HG02970 (cell line): ENCODE results near the gene PHLPP1.

ENCODE experiments used
- ATAC-seq: cut with Tn5 transposase; IDR thresholded peaks from one replicate; pipeline ENCODE4 v1.9.1; 2021; ENCODE audit warnings: mild to moderate bottlenecking, moderate library complexity, moderate number of reproducible peaks; ENCODE audit not compliant: unreplicated experiment, low FRiP score

PHLPP1 gene

GRCh38 chr18:62918361-62918760 is 203.0 kb downstream of the PHLPP1 start:
- ATAC-seq = no peak

- ATAC-seq = no peak
Observed at GRCh38 chr18:62919109-62919838, 203.9 kb downstream of the PHLPP1 start.

- no peak for ATAC-seq
Observed at GRCh38 chr18:62925031-62925688, 209.8 kb downstream of the PHLPP1 start.

DNA sequence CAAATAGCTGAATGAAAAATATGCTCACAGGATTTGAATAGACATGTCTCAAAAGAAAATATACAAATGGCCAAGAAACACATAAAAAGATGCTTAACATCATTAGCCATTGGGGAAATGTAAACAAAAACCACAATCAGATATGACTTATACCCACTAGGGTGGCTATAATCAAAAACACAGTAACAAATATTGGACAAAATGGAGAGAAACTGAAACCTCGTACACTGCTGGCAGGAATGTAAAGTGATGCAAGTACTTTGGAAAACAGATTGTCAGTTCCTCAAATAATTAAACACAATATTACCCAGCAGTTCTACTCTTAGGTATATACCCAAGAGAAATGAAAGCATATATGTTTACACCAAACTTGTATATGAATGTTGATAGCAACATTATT is 213.0 kb downstream of the PHLPP1 start:
- no peak for ATAC-seq

DNA sequence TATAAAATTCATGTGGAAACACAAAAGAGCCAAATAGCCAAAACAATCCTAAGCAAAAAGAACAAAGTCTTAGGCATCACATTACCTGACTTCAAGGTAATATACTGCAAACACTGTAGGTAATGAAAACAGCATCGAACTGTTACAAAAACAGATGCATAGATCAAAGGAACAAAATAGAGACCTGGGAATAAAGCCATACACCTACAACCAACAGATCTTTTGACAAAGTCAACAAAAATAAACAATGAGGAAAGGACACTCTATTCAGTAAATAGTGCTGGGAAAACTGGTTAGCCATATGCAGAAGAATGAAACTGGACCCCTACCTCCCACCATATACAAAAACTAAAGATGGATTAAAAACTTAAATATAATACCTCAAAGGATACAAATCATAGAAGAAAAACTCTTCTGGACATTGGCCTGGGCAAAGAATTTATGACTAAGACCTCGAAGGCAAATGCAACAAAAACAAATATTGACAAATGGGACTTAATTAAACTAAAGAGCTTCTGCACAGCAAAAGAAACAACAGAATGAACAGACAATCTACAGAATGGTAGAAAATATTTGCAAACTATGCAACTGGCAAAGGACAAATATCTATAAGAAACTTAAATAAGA is 218.0 kb downstream of the PHLPP1 start:
- no peak for ATAC-seq

- no peak for ATAC-seq
Observed at GRCh38 chr18:62935994-62936393, 220.7 kb downstream of the PHLPP1 start.

GRCh38 chr18:62937065-62937464 is 221.7 kb downstream of the PHLPP1 start:
- no peak for ATAC-seq

DNA sequence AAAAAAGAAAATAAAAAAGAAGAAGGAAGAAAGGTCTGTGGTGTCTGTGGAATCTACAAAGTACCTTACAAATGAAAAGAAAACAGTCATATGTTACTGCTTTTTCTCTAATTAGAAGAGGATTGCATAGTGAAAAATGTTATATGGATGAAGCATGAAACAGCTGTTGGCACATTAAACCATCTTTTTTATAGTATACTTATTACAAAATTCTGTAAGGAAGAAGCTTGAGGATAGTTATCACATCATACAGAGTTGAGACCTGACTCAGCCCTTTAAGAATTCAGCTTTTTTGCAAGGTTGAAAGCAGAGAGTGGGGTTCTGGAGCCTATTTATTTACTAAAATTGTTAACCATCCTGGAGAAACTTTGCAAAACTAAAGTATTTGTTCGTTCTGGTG is 222.7 kb downstream of the PHLPP1 start:
- ATAC-seq = no peak

DNA sequence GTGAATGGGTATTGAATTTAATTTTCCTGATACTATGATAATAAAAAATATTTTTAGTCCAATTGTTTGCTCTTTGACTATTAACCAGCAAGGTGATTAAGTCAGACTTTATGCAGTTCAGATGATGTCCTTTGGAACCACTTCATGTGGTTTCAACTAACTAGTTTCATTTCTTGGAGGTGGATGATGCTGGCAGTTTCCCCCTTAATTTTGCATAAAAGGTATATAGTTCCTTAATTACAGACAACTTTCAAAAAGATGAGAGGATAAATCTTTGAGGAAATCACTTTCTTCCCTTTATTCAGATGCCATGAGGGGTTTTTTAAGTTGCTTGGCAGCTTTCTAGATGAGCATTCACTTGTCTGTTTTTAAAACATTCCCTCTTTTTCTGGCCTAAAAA is 223.1 kb downstream of the PHLPP1 start:
- no peak for ATAC-seq

GRCh38 chr18:62939433-62939832 is 224.1 kb downstream of the PHLPP1 start:
- ATAC-seq = no peak

DNA sequence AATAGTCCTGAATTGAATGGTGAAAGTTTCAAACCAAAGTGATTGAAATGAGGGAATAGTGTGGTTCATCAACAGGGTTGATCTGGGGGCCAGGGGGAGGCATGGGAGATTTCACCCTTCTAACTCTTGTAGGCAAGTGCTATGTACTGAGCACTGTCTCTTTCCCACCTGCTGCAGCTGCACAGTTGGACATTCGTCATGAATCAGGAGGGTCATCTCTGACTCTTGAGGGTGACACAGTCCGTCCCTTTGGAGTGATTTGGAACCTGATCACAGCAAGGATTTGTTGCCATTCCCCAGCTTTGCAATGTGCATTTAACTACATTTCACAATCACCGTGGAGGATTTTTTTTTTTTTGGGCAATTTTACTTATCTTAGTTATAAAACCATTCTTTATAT is 224.6 kb downstream of the PHLPP1 start:
- no peak for ATAC-seq

- ATAC-seq = no peak
Observed at GRCh38 chr18:62942578-62942977, 227.2 kb downstream of the PHLPP1 start.

DNA sequence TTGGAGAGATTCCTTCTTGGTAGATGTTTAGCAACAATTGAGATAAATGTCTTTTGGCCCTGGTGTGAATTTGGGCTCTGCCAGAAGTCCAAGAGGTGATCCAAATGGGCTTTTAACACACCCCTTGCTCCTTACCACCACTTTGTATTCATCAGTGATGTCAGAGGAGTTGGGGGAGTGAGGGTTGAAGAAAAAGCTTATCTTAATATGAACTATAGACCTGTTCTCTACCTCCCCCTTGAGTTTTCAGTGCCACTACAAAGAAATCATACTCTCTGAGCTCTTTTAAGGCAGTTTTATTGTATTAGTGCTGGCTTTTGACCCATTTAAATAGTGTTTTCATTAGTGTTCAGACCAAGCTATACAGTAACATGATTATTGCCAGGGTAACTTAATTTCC is 229.1 kb downstream of the PHLPP1 start:
- ATAC-seq = no peak

DNA sequence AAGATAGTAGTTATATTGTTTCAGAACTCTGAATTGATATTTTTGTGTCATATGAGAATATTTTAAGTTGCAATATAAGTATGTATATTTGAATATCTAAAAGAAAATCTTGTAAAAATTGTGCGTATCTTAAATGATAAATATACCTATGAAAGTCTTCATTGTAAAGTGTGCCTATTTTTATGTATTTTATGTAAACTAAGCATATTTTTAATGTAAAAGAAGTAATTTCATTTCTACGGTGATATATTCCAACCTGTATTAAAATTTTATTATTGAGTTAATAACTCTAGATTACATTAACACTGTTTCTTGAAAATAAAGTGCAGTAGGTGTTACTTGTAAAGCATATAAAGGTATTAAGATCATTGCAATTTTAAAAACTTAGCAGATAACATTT is 233.4 kb downstream of the PHLPP1 start:
- ATAC-seq = no peak

GRCh38 chr18:62950246-62950645 is 234.9 kb downstream of the PHLPP1 start:
- no peak for ATAC-seq

DNA sequence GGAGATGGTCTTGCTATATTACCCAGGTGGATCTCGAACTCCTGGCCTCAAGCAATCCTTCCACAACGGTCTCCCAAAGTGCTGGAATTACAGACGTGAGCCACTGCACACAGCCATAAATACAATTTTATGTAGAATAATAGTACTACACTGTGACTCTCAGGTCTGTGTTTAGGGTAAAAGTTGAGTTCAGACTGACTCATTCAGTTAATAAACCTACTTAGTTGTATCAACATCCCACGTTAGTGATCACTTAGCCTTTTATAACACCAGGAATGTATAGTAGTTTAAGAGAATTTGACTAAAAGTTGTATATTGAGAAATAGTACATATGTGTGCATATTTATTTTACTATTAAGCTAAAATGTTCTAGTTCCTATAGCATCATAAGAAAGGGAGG is 237.5 kb downstream of the PHLPP1 start:
- ATAC-seq = no peak

DNA sequence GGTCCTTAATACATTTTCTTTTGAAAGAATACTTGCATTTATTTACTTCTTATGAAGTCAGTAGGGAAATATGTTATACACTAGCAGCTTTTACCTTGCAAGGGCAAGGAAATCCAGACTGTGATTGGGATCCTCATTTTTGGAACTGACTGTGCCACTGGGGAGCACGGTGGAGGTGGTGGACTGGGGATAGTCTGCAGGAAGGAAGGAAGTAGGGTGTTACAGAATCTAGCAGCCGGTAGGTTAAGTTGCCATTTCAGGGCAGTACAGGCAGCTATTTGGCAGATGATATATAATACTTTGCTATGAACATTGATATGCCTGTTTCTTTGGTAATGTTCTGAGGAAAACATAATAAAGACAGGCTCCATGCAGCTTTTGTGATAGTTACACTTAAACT is 238.3 kb downstream of the PHLPP1 start:
- no peak for ATAC-seq

DNA sequence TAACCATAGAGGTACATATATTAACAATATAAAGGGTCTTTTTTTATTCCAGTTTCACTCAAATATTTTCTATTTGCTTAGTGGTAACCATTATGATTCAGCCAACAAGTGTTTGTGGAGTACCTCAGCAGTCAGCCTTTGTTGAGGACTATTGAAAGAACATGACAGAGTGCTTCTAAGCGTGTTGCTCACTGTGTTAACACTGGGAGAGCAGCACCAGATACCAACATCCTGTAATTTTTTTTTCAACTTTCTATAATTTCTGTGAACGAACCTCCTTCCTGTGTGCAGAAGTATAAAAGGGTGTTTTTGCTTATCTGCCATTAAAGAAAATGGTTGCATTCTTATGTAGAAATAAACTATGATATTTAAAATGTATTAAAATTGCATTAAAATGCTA is 239.0 kb downstream of the PHLPP1 start:
- ATAC-seq = no peak

- no peak for ATAC-seq
Observed at GRCh38 chr18:62957885-62958472, 242.6 kb downstream of the PHLPP1 start.

DNA sequence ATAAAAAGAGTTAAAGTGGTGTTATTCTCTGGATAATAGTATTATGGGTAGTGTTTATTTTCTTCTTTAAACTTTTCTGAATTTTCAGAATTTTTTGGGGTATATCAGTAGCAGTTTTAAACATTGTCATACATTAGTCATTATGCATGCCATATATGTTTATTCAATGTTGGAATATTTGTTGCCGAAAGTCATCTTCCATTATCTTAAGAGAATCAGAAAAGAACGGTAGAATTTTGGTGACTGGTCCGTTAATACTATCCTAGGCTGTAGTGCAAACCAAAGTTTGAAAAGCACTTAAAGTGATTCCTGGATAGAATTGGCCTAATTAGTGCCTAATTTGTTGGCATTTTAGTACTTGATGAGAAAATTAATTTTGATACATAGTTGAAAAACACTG is 244.1 kb downstream of the PHLPP1 start:
- ATAC-seq = no peak

DNA sequence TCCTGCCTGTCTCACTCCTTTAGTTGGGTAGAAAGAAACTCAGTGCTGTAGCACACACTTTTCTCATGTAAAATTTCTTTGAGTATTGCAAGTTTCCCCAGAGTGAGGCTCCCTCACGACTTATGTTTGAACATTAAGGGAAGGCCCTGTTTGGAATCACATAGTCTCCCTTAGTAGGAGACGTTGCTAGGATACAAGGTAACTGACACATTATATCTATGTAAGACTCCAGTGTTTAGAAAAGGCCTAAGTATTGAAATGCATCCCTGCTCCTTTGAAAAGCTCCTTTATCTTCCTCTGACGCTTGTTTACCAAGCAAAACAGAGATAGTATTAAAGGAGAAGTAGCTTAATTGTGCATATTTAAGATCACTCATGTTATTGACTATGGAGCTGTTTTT is 248.2 kb downstream of the PHLPP1 start:
- no peak for ATAC-seq
